Measurements from ENCODE around the gene ISG20L2. TPM values are rescaled to one million over a fixed set of nuclear protein-coding genes. Genes with fewer than 3 reads are reported as not detected.

The ISG20L2 gene
- polyA plus RNA-seq, 2 of the 4 experiments (the other 2 are of a cell fraction): 29.6 to 42.5 TPM

- Histone ChIP-seq H3K27ac (peak overlapping the region in 1 of 2 experiments; percentile 51; a peak in 2 of 6 replicates), H3K4me2 (peak overlapping the region; percentile 37), H3K9me3 (no peaks in the 10 kb centered on the region), H3K4me3 (no peak overlapping the region), H3K4me1 (peaks cover 68% of the 10 kb centered on the region)
- whole genome bisulfite sequencing (ENCODE audit: missing lambda C conversion rate): 54% methylated on average over 11 of the region's 11 CpGs
- ChIA-PET POLR2A (interaction anchor here (1.1 to 1.3 kb wide), 2 partner anchors 19 to 20 kb away, joined by 3 to 4 read pairs; partner anchors contain the start of genes ISG20L2 and METTL25B), CTCF (interaction anchor here (1.1 to 52.1 kb wide), 6 partner anchors 7 to 148 kb away, joined by 3 to 2258 read pairs (median 48); partner anchors contain the start of genes CRABP2, ISG20L2, METTL25B and NES)
- TF ChIP-seq MAX (IDR thresholded peaks at IDR 0.05) (no peak), ESRRA (IDR thresholded peaks at IDR 0.05; ENCODE audit: borderline replicate concordance, low read length) (no peak), KDM1A (IDR thresholded peaks at IDR 0.05; ENCODE audit: low read depth) (no peak), EHF (CRISPR knock-in tag; IDR thresholded peaks at IDR 0.05) (no peak), CHD2 (IDR thresholded peaks at IDR 0.05; ENCODE audit: low read length, partially characterized antibody) (no peak), HOXB5 (CRISPR knock-in tag; IDR thresholded peaks at IDR 0.05) (no peak), RAD21 (conservative IDR thresholded peaks at IDR 0.05 in 1 of 2, IDR thresholded peaks at IDR 0.05 in 1 of 2) (no peak), ZNF302 (CRISPR knock-in tag; IDR thresholded peaks at IDR 0.05) (no peak), FOSB (CRISPR knock-in tag; IDR thresholded peaks at IDR 0.05) (no peak), RFX5 (IDR thresholded peaks at IDR 0.05) (no peak)
- ATAC-seq (peak; percentile 37 to 45; a peak in 5 of 6 replicates), FAIRE-seq (no peak), DNase-seq (ENCODE audit: low read depth in 1 of 2, low spot score in 1 of 2) (peak in 1 of 2 experiments; percentile 29)
Observed at GRCh38 chr1:156709757-156710489, 18.6 kb downstream of the ISG20L2 start.

GRCh38 chr1:156709031-156709430 is 19.5 kb downstream of the ISG20L2 start:
- 86% methylated on average over 4 of the region's 4 CpGs for WGBS (ENCODE audit: missing lambda C conversion rate)
- POLR2A ChIA-PET: interaction anchor here (1.1 kb wide), 1 partner anchor 19 kb away, joined by 4 read pairs; the partner anchor contains the start of gene METTL25B

More at GRCh38 chr1:156709031-156709430, 19.5 kb downstream of the ISG20L2 start:
- Histone ChIP-seq H3K4me3 (no peak overlapping the region), H3K27ac (0 out of 6 replicates have a peak overlapping the region, but pooled peaks of 1 of the 2 experiments have one; percentile 51), H3K9me3 (no peaks in the 10 kb centered on the region), H3K4me1 (peaks cover 77% of the 10 kb centered on the region), H3K4me2 (no peak overlapping the region; the same call in 2 of the 3 replicates)
- DNase-seq (ENCODE audit: low read depth in 1 of 2, low spot score in 1 of 2) (no peak), ATAC-seq (no peak), FAIRE-seq (no peak)
- CTCF ChIA-PET: interaction anchor here (12.8 to 52.1 kb wide), 3 partner anchors 8 to 82 kb away, joined by 93 to 2258 read pairs (median 2258); partner anchors contain the start of genes CRABP2, ISG20L2, METTL25B and NES
- TF ChIP-seq CBX8 (IDR thresholded peaks at IDR 0.05): no peak
- no peak for TF ChIP-seq BCL3 (IDR thresholded peaks at IDR 0.05)
- no peak for TF ChIP-seq FOXS1 (CRISPR knock-in tag; IDR thresholded peaks at IDR 0.05)
- no peak for TF ChIP-seq ZNF302 (CRISPR knock-in tag; IDR thresholded peaks at IDR 0.05)
- TF ChIP-seq HDAC2 (IDR thresholded peaks at IDR 0.05): no peak
- no peak for TF ChIP-seq MAFK (IDR thresholded peaks at IDR 0.05; ENCODE audit: partially characterized antibody)
- no peak for TF ChIP-seq POLR2AphosphoS2 (conservative IDR thresholded peaks at IDR 0.05; ENCODE audit: low read length)
- TF ChIP-seq ATOH8 (CRISPR knock-in tag; IDR thresholded peaks at IDR 0.05; ENCODE audit: low read depth): no peak
- TF ChIP-seq ZC3H11A (IDR thresholded peaks at IDR 0.05): no peak
- no peak for TF ChIP-seq CHD4 (IDR thresholded peaks at IDR 0.05; ENCODE audit: borderline replicate concordance)
- no peak for TF ChIP-seq MYC (IDR thresholded peaks at IDR 0.05; ENCODE audit: borderline replicate concordance, low read length)
- TF ChIP-seq CBX2 (IDR thresholded peaks at IDR 0.05; ENCODE audit: borderline replicate concordance, low read depth): no peak
- TF ChIP-seq MAX (IDR thresholded peaks at IDR 0.05): no peak

All from A549 (cell line).